HepG2 (cell line): ENCODE results near the gene RGS14. TPM values are rescaled to one million over a fixed set of nuclear protein-coding genes. Genes with fewer than 3 reads are reported as not detected.

Experiments
- ATAC-seq: fragments of 200-7000 bp; cut with Tn5 transposase; 3 replicates; pipeline ENCODE4 v1.9.1; 2020; ENCODE audit warnings: mild to moderate bottlenecking, moderate library complexity
- BruUV-seq: library from RNA; stranded (reverse); fragments of 400-500 nt; replicated peaks from 2 replicates; lab custom pipeline; 2021; lab: Mats Ljungman, UMichigan
- CTCF ChIA-PET: fragments of 300-600 bp; formaldehyde crosslinking; extraction: SDS; loops from one replicate; lab custom pipeline; 2021; ENCODE audit warnings: low total read pairs, inconsistent platforms, low intra/inter-chr PET ratio; lab: Yijun Ruan, JAX
- POLR2A ChIA-PET: fragments of 350-600 bp; sonication (Branson Sonifier 250); formaldehyde crosslinking; loops from one replicate; lab custom pipeline; 2020; ENCODE audit warnings: antibody characterized with exemption, inconsistent platforms; lab: Yijun Ruan, JAX
- DNase-seq: peaks from one replicate; pipeline ENCODE4 v3.0.0-alpha.2; 2015; ENCODE audit warnings: low spot score
- FAIRE-seq: peaks from 3 replicates; lab custom pipeline; 2011; peaks lifted over from hg19 to GRCh38; lab: Jason Lieb, UNC
- H2AFZ ChIP-seq: one replicate; pipeline ENCODE4 v1.6.1; 2011; ENCODE audit warnings: low read length, inconsistent platforms
- H3K27ac ChIP-seq: fragments of 300-600 bp; 3 replicates; pipeline ENCODE4 v1.8.0; 2011; ENCODE audit warnings: mixed run types, mild to moderate bottlenecking, mixed read lengths, low read length, inconsistent platforms; ENCODE audit not compliant: insufficient read depth; ENCODE audit errors: extremely low read length
- H3K27me3 ChIP-seq, 2 experiments: fragments of 200-600 bp in 1 of 2; 2 replicates in 1 of 2; 3 replicates in 1 of 2; pipeline versions ENCODE4 v1.6.0 to v1.8.0; 2011; ENCODE audit warnings: low read length in 2 of 2, mild to moderate bottlenecking in 2 of 2, moderate library complexity in 2 of 2, inconsistent platforms in 1 of 2; ENCODE audit not compliant: insufficient read depth in 2 of 2, control insufficient read depth in 1 of 2
- H3K36me3 ChIP-seq, 2 experiments: fragments of 200-600 bp in 1 of 2; replicated peaks in 1 of 2; 2 replicates in 1 of 2; 3 replicates in 1 of 2; pipeline versions ENCODE4 v1.5.1 to v1.8.0; 2011; ENCODE audit warnings: low read length in 2 of 2, inconsistent platforms in 1 of 2; ENCODE audit not compliant: insufficient read depth in 2 of 2, control insufficient read depth in 1 of 2
- H3K4me1 ChIP-seq: 2 replicates; pipeline ENCODE4 v1.5.1; 2012; ENCODE audit warnings: low read length, inconsistent platforms; ENCODE audit not compliant: insufficient read depth
- H3K4me2 ChIP-seq: 2 replicates; pipeline ENCODE4 v1.6.0; 2011; ENCODE audit warnings: low read depth, low read length, inconsistent platforms
- H3K4me3 ChIP-seq, 3 experiments: fragments of 200-600 bp in 1 of 3; sonication (generic), shearing (Covaris generic) in 1 of 3; replicated peaks in 1 of 3; 2 replicates each; pipeline ENCODE4 v1.5.1; 2011 to 2016; ENCODE audit warnings: low read length in 3 of 3, inconsistent platforms in 2 of 3, low read depth in 2 of 3, mild to moderate bottlenecking in 2 of 3, control low read depth in 1 of 3, mixed read lengths in 1 of 3; ENCODE audit not compliant: insufficient read depth in 1 of 3
- H3K79me2 ChIP-seq: one replicate; pipeline ENCODE4 v1.6.1; 2011; ENCODE audit warnings: low read length, inconsistent platforms; ENCODE audit not compliant: insufficient read depth
- H3K9ac ChIP-seq: 2 replicates; pipeline ENCODE4 v1.6.0; 2011; ENCODE audit warnings: mild to moderate bottlenecking, low read depth, low read length, inconsistent platforms; ENCODE audit not compliant: insufficient read depth
- H3K9me3 ChIP-seq: 2 replicates; pipeline ENCODE4 v1.5.1; 2012; ENCODE audit warnings: mild to moderate bottlenecking, low read length
- H4K20me1 ChIP-seq: 2 replicates; pipeline ENCODE4 v1.6.0; 2011; ENCODE audit warnings: inconsistent platforms, mild to moderate bottlenecking, low read length, moderate library complexity; ENCODE audit not compliant: insufficient read depth
- ATF7 ChIP-seq, 2 experiments: fragments of 450-650 bp in 1 of 2; sonication (generic) in 1 of 2; formaldehyde crosslinking in 1 of 2; IDR thresholded peaks; 2 replicates each; pipeline versions ENCODE4 v1.4.0 to v1.6.1; 2016 to 2020; ENCODE audit warnings: antibody characterized with exemption in 1 of 2, mild to moderate bottlenecking in 1 of 2, missing genetic modification reagents in 1 of 2
- HNRNPLL ChIP-seq: fragments of 200-400 bp; formaldehyde crosslinking; IDR thresholded peaks from 2 replicates; pipeline ENCODE4 v1.6.1; 2017; ENCODE audit warnings: mild to moderate bottlenecking, low read depth, low read length; ENCODE audit not compliant: poor library complexity, severe bottlenecking
- TRIM24 ChIP-seq: sonication (generic); formaldehyde crosslinking; IDR thresholded peaks from 2 replicates; pipeline ENCODE4 v1.8.0; 2022; ENCODE audit warnings: mild to moderate bottlenecking, missing genetic modification reagents
- U2AF2 ChIP-seq: fragments of 200-400 bp; formaldehyde crosslinking; IDR thresholded peaks from 2 replicates; pipeline ENCODE4 v1.6.1; 2017; ENCODE audit warnings: low read depth, mild to moderate bottlenecking, low read length
- ZNF12 ChIP-seq: sonication (generic); formaldehyde crosslinking; IDR thresholded peaks from 2 replicates; pipeline ENCODE4 v1.5.0; 2020; ENCODE audit warnings: missing genetic modification reagents
- ZNF24 ChIP-seq: fragments of 450-650 bp; IDR thresholded peaks from 2 replicates; pipeline ENCODE4 v1.6.1; 2017; ENCODE audit warnings: antibody characterized with exemption, mild to moderate bottlenecking
- ZNF33B ChIP-seq: sonication (generic); formaldehyde crosslinking; IDR thresholded peaks from 2 replicates; pipeline ENCODE4 v1.5.1; 2020; ENCODE audit warnings: mild to moderate bottlenecking, missing genetic modification reagents
- ZNF34 ChIP-seq: sonication (generic); formaldehyde crosslinking; IDR thresholded peaks from 2 replicates; pipeline ENCODE4 v1.4.0; 2020; ENCODE audit warnings: mild to moderate bottlenecking, missing genetic modification reagents, borderline replicate concordance
- ZNF564 ChIP-seq: sonication (generic); formaldehyde crosslinking; IDR thresholded peaks from 2 replicates; pipeline ENCODE4 v1.8.1; 2023; ENCODE audit warnings: mild to moderate bottlenecking, missing genetic modification reagents
- ZNF883 ChIP-seq: sonication (generic); formaldehyde crosslinking; IDR thresholded peaks from 2 replicates; pipeline ENCODE4 v1.5.1; 2020; ENCODE audit warnings: mild to moderate bottlenecking, missing genetic modification reagents; ENCODE audit errors: not compliant biosample characterization
- WGBS: methylation state at CpG from one replicate; pipeline ENCODE4 v1.1.6; 2017; ENCODE audit warnings: low lambda C conversion rate; 5-methylcytosine and 5-hydroxymethylcytosine counted together
- in situ Hi-C: cut with HindIII; loops from 2 replicates; pipeline ENCODE4 v1.10.0; 2017; ENCODE audit warnings: low pct_unique_long_range_greater_than_20kb; ENCODE audit not compliant: extremely low pct_ligation_motif_present
- intact Hi-C: fragments of 100-400 bp; cut with micrococcal nuclease; formaldehyde crosslinking; loops from one replicate; pipeline ENCODE4 v1.10.0; 2022; ENCODE audit not compliant: unreplicated experiment
- polyA plus RNA-seq, 8 experiments: library from polyadenylated mRNA; depleted of rRNA in 3 of 8; stranded (reverse) in 7 of 8; unstranded in 1 of 8; fragments of >200 nt; fragmentation: Illumina TruSeq in 4 of 8; extraction: Trizol in 4 of 8; gene quantifications; 2 replicates each; pipeline versions ENCODE4 v1.2.1 to v1.2.3, GENCODE V29; 2011 to 2016; ENCODE audit warnings: low read depth in 4 of 8, missing spikeins in 1 of 8, mixed read lengths in 1 of 8; ENCODE audit not compliant: insufficient read depth in 1 of 8
- total RNA-seq, 5 experiments: library from RNA; depleted of rRNA; stranded (reverse); fragments of >200 nt; fragmentation: Illumina TruSeq; extraction: Trizol; gene quantifications; 2 replicates each; pipeline ENCODE4 v1.2.3, GENCODE V29; 2016; ENCODE audit warnings: low read depth in 1 of 5
- TF ChIP-seq, protein P1 (sequence below): sonication (generic); formaldehyde crosslinking; IDR thresholded peaks from 2 replicates; pipeline ENCODE4 v1.5.0; 2020; ENCODE audit warnings: mild to moderate bottlenecking, low read depth, missing genetic modification reagents, borderline replicate concordance
- TF ChIP-seq, protein P2 (sequence below): sonication (generic); formaldehyde crosslinking; IDR thresholded peaks from 2 replicates; pipeline ENCODE4 v1.4.0; 2020; ENCODE audit warnings: missing genetic modification reagents, borderline replicate concordance
- TF ChIP-seq, protein P3 (sequence below): sonication (generic); formaldehyde crosslinking; IDR thresholded peaks from 2 replicates; pipeline ENCODE4 v1.5.0; 2020; ENCODE audit warnings: missing genetic modification reagents, mild to moderate bottlenecking, borderline replicate concordance
- TF ChIP-seq, protein P4 (sequence below): sonication (generic); formaldehyde crosslinking; conservative IDR thresholded peaks from 2 replicates; pipeline ENCODE4 v1.4.0; 2020; ENCODE audit warnings: mild to moderate bottlenecking, missing genetic modification reagents, moderate library complexity

The RGS14 gene
- total and polyA plus RNA-seq, 2 of the 13 experiments (the other 11 are each of a cell fraction or from before 2014, with no cell fraction given): 11.1 to 17.2 TPM

DNA sequence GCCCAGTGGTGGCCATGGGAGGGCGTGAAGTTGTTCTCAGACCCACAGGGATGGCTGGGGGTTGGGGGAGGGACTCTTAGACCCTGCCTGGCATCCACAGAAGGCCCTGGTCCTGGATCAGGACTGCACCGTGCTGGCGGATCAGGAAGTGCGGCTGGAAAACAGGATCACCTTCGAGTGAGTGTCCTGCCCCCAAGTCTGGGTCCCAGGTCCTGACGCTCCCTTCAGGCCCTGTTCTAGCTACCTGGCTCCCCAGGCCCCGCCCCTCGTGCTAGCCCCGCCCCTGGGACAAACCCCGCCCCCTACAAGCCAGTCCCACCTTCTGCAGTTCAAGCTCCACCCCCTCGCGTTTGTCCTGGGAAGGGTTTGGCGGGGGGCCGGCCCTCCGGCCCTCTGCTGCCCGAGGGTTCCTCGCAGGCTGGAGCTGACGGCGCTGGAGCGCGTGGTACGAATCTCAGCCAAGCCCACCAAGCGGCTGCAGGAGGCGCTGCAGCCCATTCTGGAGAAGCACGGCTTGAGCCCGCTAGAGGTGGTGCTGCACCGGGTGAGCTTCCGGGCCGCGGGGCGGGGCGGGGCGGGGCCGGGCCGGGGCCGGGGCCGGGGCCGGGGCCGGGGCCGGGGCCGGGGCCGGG is 12.9 kb downstream of the RGS14 start:
- ChIA-PET CTCF (interaction anchor here (1.5 to 2.1 kb wide), 4 partner anchors 12 to 53 kb away, joined by 3 to 19 read pairs (median 10); no protein-coding TSS in a partner anchor), POLR2A (interaction anchor here (0.6 to 7.9 kb wide), 18 partner anchors 9 to 284 kb away, joined by 3 to 239 read pairs (median 6); partner anchors contain the start of genes F12, FGFR4, GRK6 and LMAN2)
- Histone ChIP-seq H3K9me3 (no peaks in the 10 kb centered on the region), H3K4me3 (peak overlapping the region in 2 of 3 experiments; percentile 74 to 92; a peak in 3 of 6 replicates), H3K27ac (peak overlapping the region; percentile 35), H3K9ac (peak overlapping the region; percentile 92; the same call in 1 of the 2 replicates), H3K36me3 (0 out of 5 replicates have a peak, but pooled peaks cover 0 to 4% of the 10 kb centered on the region in 2 experiments), H3K79me2 (peaks cover 8% of the 10 kb centered on the region), H3K27me3 (no peaks in the 10 kb centered on the region; a peak in 1 of 5 replicates), H4K20me1 (no peaks in the 10 kb centered on the region), H2AFZ (no peak overlapping the region), H3K4me2 (peak overlapping the region; percentile 100), H3K4me1 (peaks cover 74% of the 10 kb centered on the region)
- WGBS: 26% methylated on average over 10 of the region's 42 CpGs
- intact Hi-C loops (loop anchor here (1.0 to 2.0 kb wide), 2 partner anchors 9 to 86 kb away; no protein-coding TSS in a partner anchor), in situ Hi-C loops (loop anchor here (25.0 kb wide), 1 partner anchor 833 kb away; the partner anchor contains the start of genes CDHR2 and RNF44)
- BruUV-seq: no TSS peak
- DNase-seq (peak; percentile 94), ATAC-seq (peak; percentile 82), FAIRE-seq (peak; percentile 61)
- no peak for TF ChIP-seq ZNF33B (CRISPR knock-in tag)
- no peak for TF ChIP-seq TRIM24 (CRISPR knock-in tag)
- 0 out of 2 replicates have a peak, but pooled peaks have one; percentile 35 for TF ChIP-seq ZNF12 (CRISPR knock-in tag)
- no peak for TF ChIP-seq ZNF34 (CRISPR knock-in tag)
- TF ChIP-seq, protein P1, sequence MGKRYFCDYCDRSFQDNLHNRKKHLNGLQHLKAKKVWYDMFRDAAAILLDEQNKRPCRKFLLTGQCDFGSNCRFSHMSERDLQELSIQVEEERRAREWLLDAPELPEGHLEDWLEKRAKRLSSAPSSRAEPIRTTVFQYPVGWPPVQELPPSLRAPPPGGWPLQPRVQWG (CRISPR knock-in tag): no peak
- TF ChIP-seq, protein P2, sequence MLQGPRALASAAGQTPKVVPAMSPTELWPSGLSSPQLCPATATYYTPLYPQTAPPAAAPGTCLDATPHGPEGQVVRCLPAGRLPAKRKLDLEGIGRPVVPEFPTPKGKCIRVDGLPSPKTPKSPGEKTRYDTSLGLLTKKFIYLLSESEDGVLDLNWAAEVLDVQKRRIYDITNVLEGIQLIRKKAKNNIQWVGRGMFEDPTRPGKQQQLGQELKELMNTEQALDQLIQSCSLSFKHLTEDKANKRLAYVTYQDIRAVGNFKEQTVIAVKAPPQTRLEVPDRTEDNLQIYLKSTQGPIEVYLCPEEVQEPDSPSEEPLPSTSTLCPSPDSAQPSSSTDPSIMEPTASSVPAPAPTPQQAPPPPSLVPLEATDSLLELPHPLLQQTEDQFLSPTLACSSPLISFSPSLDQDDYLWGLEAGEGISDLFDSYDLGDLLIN (CRISPR knock-in tag): no peak
- peak; percentile 51 for TF ChIP-seq HNRNPLL
- TF ChIP-seq ATF7 (IDR thresholded peaks at IDR 0.05): no peak
- TF ChIP-seq ATF7 (CRISPR knock-in tag; IDR thresholded peaks at IDR 0.05): no peak
- no peak for TF ChIP-seq ZNF24
- TF ChIP-seq, protein P3, sequence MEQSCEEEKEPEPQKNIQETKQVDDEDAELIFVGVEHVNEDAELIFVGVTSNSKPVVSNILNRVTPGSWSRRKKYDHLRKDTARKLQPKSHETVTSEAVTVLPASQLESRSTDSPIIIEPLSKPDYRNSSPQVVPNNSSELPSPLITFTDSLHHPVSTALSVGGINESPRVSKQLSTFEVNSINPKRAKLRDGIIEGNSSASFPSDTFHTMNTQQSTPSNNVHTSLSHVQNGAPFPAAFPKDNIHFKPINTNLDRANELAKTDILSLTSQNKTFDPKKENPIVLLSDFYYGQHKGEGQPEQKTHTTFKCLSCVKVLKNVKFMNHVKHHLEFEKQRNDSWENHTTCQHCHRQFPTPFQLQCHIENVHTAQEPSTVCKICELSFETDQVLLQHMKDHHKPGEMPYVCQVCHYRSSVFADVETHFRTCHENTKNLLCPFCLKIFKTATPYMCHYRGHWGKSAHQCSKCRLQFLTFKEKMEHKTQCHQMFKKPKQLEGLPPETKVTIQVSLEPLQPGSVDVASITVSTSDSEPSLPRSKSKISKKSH (CRISPR knock-in tag): no peak
- no peak for TF ChIP-seq ZNF883 (CRISPR knock-in tag)
- no peak for TF ChIP-seq ZNF564 (CRISPR knock-in tag)
- TF ChIP-seq, protein P4, sequence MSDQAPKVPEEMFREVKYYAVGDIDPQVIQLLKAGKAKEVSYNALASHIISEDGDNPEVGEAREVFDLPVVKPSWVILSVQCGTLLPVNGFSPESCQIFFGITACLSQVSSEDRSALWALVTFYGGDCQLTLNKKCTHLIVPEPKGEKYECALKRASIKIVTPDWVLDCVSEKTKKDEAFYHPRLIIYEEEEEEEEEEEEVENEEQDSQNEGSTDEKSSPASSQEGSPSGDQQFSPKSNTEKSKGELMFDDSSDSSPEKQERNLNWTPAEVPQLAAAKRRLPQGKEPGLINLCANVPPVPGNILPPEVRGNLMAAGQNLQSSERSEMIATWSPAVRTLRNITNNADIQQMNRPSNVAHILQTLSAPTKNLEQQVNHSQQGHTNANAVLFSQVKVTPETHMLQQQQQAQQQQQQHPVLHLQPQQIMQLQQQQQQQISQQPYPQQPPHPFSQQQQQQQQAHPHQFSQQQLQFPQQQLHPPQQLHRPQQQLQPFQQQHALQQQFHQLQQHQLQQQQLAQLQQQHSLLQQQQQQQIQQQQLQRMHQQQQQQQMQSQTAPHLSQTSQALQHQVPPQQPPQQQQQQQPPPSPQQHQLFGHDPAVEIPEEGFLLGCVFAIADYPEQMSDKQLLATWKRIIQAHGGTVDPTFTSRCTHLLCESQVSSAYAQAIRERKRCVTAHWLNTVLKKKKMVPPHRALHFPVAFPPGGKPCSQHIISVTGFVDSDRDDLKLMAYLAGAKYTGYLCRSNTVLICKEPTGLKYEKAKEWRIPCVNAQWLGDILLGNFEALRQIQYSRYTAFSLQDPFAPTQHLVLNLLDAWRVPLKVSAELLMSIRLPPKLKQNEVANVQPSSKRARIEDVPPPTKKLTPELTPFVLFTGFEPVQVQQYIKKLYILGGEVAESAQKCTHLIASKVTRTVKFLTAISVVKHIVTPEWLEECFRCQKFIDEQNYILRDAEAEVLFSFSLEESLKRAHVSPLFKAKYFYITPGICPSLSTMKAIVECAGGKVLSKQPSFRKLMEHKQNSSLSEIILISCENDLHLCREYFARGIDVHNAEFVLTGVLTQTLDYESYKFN (CRISPR knock-in tag): no peak
- no peak for TF ChIP-seq U2AF2
